Breast epithelium (tissue), 4 donors: ENCODE measurements around the gene CD86. TPM values are rescaled to one million over a fixed set of nuclear protein-coding genes. Genes with fewer than 3 reads are reported as not detected.
A peak's percentile ranks its signal among the peaks of the same experiment; 100 is the strongest.

Experiments used
- DNase-seq, 2 donors: peaks; one replicate each; pipeline ENCODE4 v3.0.0-alpha.2; 2019; ENCODE audit warnings: low spot score in 2 of 2
- H3K27ac ChIP-seq, 2 donors: fragments of 200-600 bp; sonication (generic) in 1 of 2; one replicate each; pipeline ENCODE4 v1.5.1; 2016 to 2019; ENCODE audit warnings: mild to moderate bottlenecking in 1 of 2
- H3K27me3 ChIP-seq, 2 donors: fragments of 200-600 bp; sonication (generic) in 1 of 2; one replicate each; pipeline versions ENCODE4 v1.5.1 to v1.6.0; 2017 to 2019; ENCODE audit warnings: control low read depth in 1 of 2, mild to moderate bottlenecking in 1 of 2
- H3K36me3 ChIP-seq: fragments of 200-600 bp; one replicate; pipeline ENCODE4 v1.5.1; 2019
- H3K4me1 ChIP-seq, 2 donors: fragments of 200-600 bp; sonication (generic); one replicate each; pipeline ENCODE4 v1.5.1; 2016 to 2019; ENCODE audit warnings: control low read depth in 1 of 2
- H3K4me3 ChIP-seq, 3 donors: fragments of 200-600 bp; sonication (generic); 1 replicate in 2 of 3; 2 replicates in 1 of 3; pipeline ENCODE4 v1.5.1; 2016 to 2019; ENCODE audit warnings: mild to moderate bottlenecking in 3 of 3, moderate library complexity in 2 of 3
- H3K9me3 ChIP-seq, 2 donors: fragments of 200-600 bp; sonication (generic) in 1 of 2; one replicate each; pipeline ENCODE4 v1.5.1; 2016 to 2019; ENCODE audit warnings: control low read depth in 1 of 2
- CTCF ChIP-seq, 3 donors: fragments of 450-650 bp; IDR thresholded peaks; one replicate each; pipeline ENCODE4 v1.5.1; 2016 to 2017; ENCODE audit warnings: antibody characterized with exemption in 3 of 3, mild to moderate bottlenecking in 3 of 3, moderate library complexity in 3 of 3
- POLR2A ChIP-seq: fragments of 450-650 bp; IDR thresholded peaks from one replicate; pipeline ENCODE4 v1.6.1; 2016; ENCODE audit warnings: antibody characterized with exemption, mild to moderate bottlenecking, moderate library complexity
- POLR2AphosphoS5 ChIP-seq, 3 donors: sonication (generic); formaldehyde crosslinking; IDR thresholded peaks; one replicate each; pipeline ENCODE4 v1.6.1; 2017; ENCODE audit warnings: antibody characterized with exemption in 3 of 3
- intact Hi-C: fragments of 100-400 bp; cut with DNase I; formaldehyde crosslinking; loops from one replicate; pipeline ENCODE4 v1.15.1; 2023; ENCODE audit warnings: low total_unique reads
- total RNA-seq, 3 donors: library from RNA; depleted of rRNA; stranded (reverse); fragments of >200 nt; gene quantifications; one replicate each; pipeline ENCODE4 v1.1.0, GENCODE V29; 2016

Gene CD86
- total RNA-seq, 3 donors from 2014 or later = 7.3 to 12.6 (median 7.5) TPM

- Histone ChIP-seq H3K36me3 (no peaks in the 10 kb centered on the region), H3K4me3 (no peak overlapping the region), H3K4me1 (no peaks in the 10 kb centered on the region), H3K27me3 (no peaks in the 10 kb centered on the region), H3K27ac (no peak overlapping the region), H3K9me3 (no peaks in the 10 kb centered on the region)
- DNase-seq = no peak
- intact Hi-C loops = no loop called here
- TF ChIP-seq POLR2A (no peak), CTCF (IDR thresholded peaks at IDR 0.05) (no peak), POLR2AphosphoS5 (IDR thresholded peaks at IDR 0.05) (no peak)
Measured at GRCh38 chr3:122013448-122013925, 41.7 kb upstream of the CD86 start.

DNA sequence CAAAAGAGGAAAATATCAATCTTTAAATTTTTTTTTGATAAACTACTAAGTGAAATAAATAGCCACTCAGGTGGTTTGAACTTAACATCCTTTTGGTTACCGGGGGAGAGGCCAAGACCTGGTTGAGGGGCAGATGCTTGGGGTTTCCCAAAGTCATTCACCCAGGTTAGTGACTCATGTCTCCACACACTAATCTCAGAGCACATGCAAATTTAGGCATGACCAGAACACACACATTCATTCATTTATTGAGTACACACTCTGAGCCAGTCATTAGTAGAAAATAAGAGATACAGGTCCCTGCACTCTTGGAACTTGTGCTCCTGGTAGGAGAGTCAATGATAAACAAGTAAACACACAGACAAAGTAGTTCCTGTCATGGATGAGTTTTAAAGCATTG, 40.4 kb upstream of the CD86 start:
- H3K36me3 ChIP-seq = no peaks in the 10 kb centered on the region
- TF ChIP-seq POLR2A (no peak), POLR2AphosphoS5 (IDR thresholded peaks at IDR 0.05) (no peak), CTCF (IDR thresholded peaks at IDR 0.05) (no peak)
- intact Hi-C loops = loop anchor here (5.0 kb wide), 1 partner anchor 458 kb away; no protein-coding TSS in a partner anchor
- no peak for DNase-seq
- H3K9me3 ChIP-seq = no peaks in the 10 kb centered on the region
- no peak overlapping the region for H3K27ac ChIP-seq
- H3K27me3 ChIP-seq = no peaks in the 10 kb centered on the region
- H3K4me1 ChIP-seq = no peaks in the 10 kb centered on the region
- no peak overlapping the region for H3K4me3 ChIP-seq

DNA sequence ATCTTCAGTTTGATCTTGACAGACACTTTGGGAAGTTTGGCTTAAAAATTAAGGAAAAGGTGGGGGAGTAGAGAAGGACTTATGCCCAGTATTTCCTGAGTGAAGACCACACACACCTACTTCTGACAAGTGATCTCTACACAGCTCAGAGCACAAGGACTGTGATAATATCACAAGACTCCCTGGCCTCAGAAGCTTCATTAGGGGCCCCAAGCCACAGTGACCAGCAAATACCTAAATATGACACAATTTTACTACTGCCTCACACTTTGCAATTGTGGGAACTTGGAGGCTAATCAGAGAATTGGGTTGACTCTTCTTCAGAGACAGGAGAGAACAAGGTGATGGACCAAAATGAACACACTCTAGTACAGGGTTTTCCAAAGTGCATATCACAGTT, 35.7 kb upstream of the CD86 start:
- intact Hi-C loops = loop anchor here (5.0 kb wide), 1 partner anchor 453 kb away; no protein-coding TSS in a partner anchor
- Histone ChIP-seq H3K27me3 (no peaks in the 10 kb centered on the region), H3K9me3 (no peaks in the 10 kb centered on the region), H3K27ac (no peak overlapping the region), H3K4me3 (no peak overlapping the region), H3K36me3 (no peaks in the 10 kb centered on the region), H3K4me1 (no peaks in the 10 kb centered on the region)
- no peak for DNase-seq
- TF ChIP-seq CTCF (IDR thresholded peaks at IDR 0.05) (no peak), POLR2A (no peak), POLR2AphosphoS5 (IDR thresholded peaks at IDR 0.05) (no peak)

- H3K27me3 ChIP-seq = no peaks in the 10 kb centered on the region
- intact Hi-C loops = no loop called here
- no peak overlapping the region for H3K4me3 ChIP-seq
- no peaks in the 10 kb centered on the region for H3K4me1 ChIP-seq
- no peaks in the 10 kb centered on the region for H3K36me3 ChIP-seq
- no peak for DNase-seq
- TF ChIP-seq POLR2AphosphoS5 (IDR thresholded peaks at IDR 0.05) (no peak), CTCF (IDR thresholded peaks at IDR 0.05) (no peak), POLR2A (no peak)
- no peak overlapping the region for H3K27ac ChIP-seq
- H3K9me3 ChIP-seq = no peaks in the 10 kb centered on the region
Measured at GRCh38 chr3:122021037-122021436, 34.1 kb upstream of the CD86 start.

- intact Hi-C loops = no loop called here
Measured at GRCh38 chr3:122021811-122022401, 33.3 kb upstream of the CD86 start, which contains the start of gene ILDR1. ILDR1 (minus strand) TSS chr3:122022247; CDS start chr3:122022077, 170 bp downstream.

More at GRCh38 chr3:122021811-122022401, 33.3 kb upstream of the CD86 start, which contains the start of gene ILDR1:
- peak; percentile 20 to 56 for DNase-seq
- no peaks in the 10 kb centered on the region for H3K4me1 ChIP-seq
- peak within 1 kb of the TSS in 2 of 3 donors; percentile 60 to 63 for H3K4me3 ChIP-seq
- H3K27ac ChIP-seq = peak within 1 kb of the TSS; percentile 50 to 64
- H3K27me3 ChIP-seq = no peaks in the 10 kb centered on the region
- H3K36me3 ChIP-seq = no peaks in the 10 kb centered on the region
- TF ChIP-seq CTCF (IDR thresholded peaks at IDR 0.05) = no peak
- no peak for TF ChIP-seq POLR2A
- no peak for TF ChIP-seq POLR2AphosphoS5 (IDR thresholded peaks at IDR 0.05)
- H3K9me3 ChIP-seq = no peaks in the 10 kb centered on the region
